T-helper 1 cell treated with Interleukin-12 subunit alpha and Interleukin-12 subunit beta and Interleukin-4 antibody, amounts not matched to agents 30 μg/mL and 1 μg/mL, for 36 hours (primary cell): ENCODE results near the gene KPNB1.

Source experiments
- H3K27ac Mint-ChIP-seq: one replicate; pipeline ENCODE4 v1.8.0; 2021; ENCODE audit warnings: mild to moderate bottlenecking, mixed read lengths
- H3K27me3 Mint-ChIP-seq: one replicate; pipeline ENCODE4 v1.8.0; 2021; ENCODE audit warnings: low read depth, mixed read lengths
- H3K36me3 Mint-ChIP-seq: one replicate; pipeline ENCODE4 v1.8.0; 2021; ENCODE audit warnings: low read depth, mixed read lengths
- H3K4me1 Mint-ChIP-seq: one replicate; pipeline ENCODE4 v1.8.0; 2021; ENCODE audit warnings: low read depth, mixed read lengths
- H3K4me3 Mint-ChIP-seq: one replicate; pipeline ENCODE4 v1.8.0; 2021; ENCODE audit warnings: mild to moderate bottlenecking, moderate library complexity, mixed read lengths
- H3K9me3 Mint-ChIP-seq: one replicate; pipeline ENCODE4 v1.8.0; 2021; ENCODE audit warnings: mixed read lengths

Gene KPNB1

DNA sequence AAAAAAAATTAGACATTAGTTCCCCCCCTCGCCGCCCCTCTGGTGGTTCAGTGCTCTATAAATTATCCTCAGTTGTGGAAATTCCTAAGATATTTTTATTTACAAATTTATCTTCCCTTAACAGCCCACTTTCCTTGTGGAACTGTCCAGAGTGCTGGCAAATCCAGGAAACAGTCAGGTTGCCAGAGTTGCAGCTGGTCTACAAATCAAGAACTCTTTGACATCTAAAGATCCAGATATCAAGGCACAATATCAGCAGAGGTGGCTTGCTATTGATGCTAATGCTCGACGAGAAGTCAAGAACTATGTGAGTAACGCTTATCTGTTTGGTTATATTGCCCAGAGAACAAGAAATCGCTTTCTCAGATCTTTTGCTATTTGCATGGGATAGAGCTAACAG, 2.9 kb downstream of the KPNB1 start:
- Mint-ChIP-seq H3K9me3 (no peaks in the 10 kb centered on the region), H3K36me3 (peaks cover 58% of the 10 kb centered on the region), H3K4me1 (peaks cover 57% of the 10 kb centered on the region), H3K27ac (peak overlapping the region; percentile 57), H3K27me3 (no peaks in the 10 kb centered on the region), H3K4me3 (peak overlapping the region; percentile 91)

- H3K9me3 Mint-ChIP-seq: no peaks in the 10 kb centered on the region
- peak overlapping the region; percentile 63 for H3K4me3 Mint-ChIP-seq
- peaks cover 62% of the 10 kb centered on the region for H3K4me1 Mint-ChIP-seq
- no peaks in the 10 kb centered on the region for H3K27me3 Mint-ChIP-seq
- H3K36me3 Mint-ChIP-seq: peaks cover 64% of the 10 kb centered on the region
- peak overlapping the region; percentile 55 for H3K27ac Mint-ChIP-seq
Measured at GRCh38 chr17:47653442-47653841, 3.7 kb downstream of the KPNB1 start.

DNA sequence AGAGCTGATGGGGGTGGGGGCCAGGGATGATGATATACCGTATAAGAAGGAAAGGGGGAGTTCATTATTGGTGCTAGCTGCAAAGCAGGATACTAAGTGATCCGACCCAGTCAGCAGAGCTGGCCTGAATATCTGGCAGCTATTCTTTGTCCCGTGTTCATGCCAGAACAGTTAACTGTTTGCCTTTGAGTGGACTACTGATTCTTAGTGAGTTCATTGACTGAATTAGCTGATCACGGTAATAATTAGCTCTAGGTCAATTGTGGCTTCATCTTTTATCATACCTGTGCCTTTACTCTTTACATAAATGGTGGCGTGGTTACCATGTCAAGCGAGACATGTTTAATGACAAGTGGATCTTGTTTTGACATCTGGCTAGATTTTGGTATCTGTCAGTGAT, 5.3 kb downstream of the KPNB1 start:
- H3K4me3 Mint-ChIP-seq: no peak overlapping the region

GRCh38 chr17:47660064-47660492, 10.4 kb downstream of the KPNB1 start:
- Mint-ChIP-seq H3K4me3 (peak overlapping the region; percentile 86), H3K4me1 (peaks cover 45% of the 10 kb centered on the region), H3K9me3 (no peaks in the 10 kb centered on the region), H3K36me3 (peaks cover 61% of the 10 kb centered on the region), H3K27me3 (no peaks in the 10 kb centered on the region), H3K27ac (peak overlapping the region; percentile 96)

More for the DNA sequence above, 5.3 kb downstream of the KPNB1 start:
- Mint-ChIP-seq H3K9me3 (no peaks in the 10 kb centered on the region), H3K36me3 (peaks cover 72% of the 10 kb centered on the region), H3K27ac (no peak overlapping the region), H3K4me1 (peaks cover 63% of the 10 kb centered on the region), H3K27me3 (no peaks in the 10 kb centered on the region)

DNA sequence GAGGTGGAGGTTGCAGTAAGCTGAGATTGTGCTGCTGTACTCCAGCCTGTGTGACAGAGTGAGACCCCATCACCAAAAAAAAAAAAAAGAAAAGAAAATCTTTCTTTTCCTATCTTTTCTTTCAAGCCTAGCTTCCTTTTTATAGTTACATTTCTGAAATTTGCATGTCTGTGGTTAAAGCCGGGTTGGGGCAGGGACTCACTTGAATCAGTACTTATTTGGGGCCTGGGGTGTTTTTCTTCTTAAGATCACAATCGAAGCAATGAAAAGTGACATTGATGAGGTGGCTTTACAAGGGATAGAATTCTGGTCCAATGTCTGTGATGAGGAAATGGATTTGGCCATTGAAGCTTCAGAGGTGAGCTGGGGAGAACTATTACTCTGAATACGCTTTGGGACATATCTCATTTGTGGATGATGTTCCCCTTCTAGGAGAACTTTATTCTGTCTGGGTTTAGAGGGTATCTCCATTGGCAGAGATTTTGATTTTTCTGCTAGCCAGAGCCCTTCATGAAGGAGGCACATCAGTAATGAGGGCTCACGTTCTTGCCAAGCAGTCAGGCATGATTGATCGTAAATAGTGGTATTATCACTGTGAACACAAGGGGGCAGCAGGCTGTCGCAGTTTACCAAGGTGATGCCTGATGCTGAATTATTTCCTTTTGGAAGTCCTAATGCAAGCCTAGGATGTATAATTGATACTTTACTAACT, 14.3 kb downstream of the KPNB1 start:
- H3K9me3 Mint-ChIP-seq: no peaks in the 10 kb centered on the region
- H3K36me3 Mint-ChIP-seq: peaks cover 51% of the 10 kb centered on the region
- H3K4me1 Mint-ChIP-seq: peaks cover 21% of the 10 kb centered on the region
- no peak overlapping the region for H3K4me3 Mint-ChIP-seq
- peak overlapping the region; percentile 78 for H3K27ac Mint-ChIP-seq
- no peaks in the 10 kb centered on the region for H3K27me3 Mint-ChIP-seq

DNA sequence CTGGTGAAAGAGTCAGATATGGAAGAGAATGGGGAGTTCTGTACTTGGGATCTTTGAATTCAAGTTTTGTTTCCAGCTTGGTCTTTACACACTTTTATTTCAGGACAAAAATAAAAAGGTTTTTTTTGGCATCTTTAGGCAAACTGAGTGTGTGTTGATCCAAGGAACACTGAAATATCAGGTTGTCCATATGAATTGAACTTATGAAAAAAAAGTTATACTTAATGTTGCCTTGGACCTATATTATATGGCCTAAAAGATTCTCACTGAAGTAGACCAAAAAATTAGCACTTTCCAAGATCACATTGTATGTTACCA, 14.9 kb downstream of the KPNB1 start:
- H3K27ac Mint-ChIP-seq: peak overlapping the region; percentile 78
- no peak overlapping the region for H3K4me3 Mint-ChIP-seq
- H3K36me3 Mint-ChIP-seq: peaks cover 53% of the 10 kb centered on the region

DNA sequence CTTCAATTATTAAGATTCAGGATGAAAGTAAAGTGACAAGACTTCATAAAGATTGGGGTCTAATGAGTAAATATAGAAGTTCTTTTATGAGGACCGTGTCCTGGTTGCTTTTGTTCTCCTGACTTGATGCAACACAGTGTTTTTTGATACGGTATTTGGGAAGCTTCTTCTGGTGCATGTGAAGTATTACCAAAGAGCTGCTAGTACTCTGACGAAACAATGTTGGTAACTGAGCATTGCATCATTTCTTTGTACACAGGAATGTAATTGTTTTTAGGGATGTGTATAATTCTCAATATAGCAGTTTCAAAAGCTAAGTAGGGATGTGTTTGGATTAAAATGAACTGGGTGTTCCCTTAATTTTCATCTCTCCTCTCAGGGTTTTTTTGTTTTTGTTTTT, 15.9 kb downstream of the KPNB1 start:
- Mint-ChIP-seq H3K4me1 (peaks cover 23% of the 10 kb centered on the region), H3K36me3 (peaks cover 60% of the 10 kb centered on the region), H3K9me3 (no peaks in the 10 kb centered on the region), H3K27ac (no peak overlapping the region), H3K4me3 (no peak overlapping the region), H3K27me3 (no peaks in the 10 kb centered on the region)

More for the DNA sequence above, 14.9 kb downstream of the KPNB1 start:
- Mint-ChIP-seq H3K4me1 (peaks cover 23% of the 10 kb centered on the region), H3K27me3 (no peaks in the 10 kb centered on the region), H3K9me3 (no peaks in the 10 kb centered on the region)

DNA sequence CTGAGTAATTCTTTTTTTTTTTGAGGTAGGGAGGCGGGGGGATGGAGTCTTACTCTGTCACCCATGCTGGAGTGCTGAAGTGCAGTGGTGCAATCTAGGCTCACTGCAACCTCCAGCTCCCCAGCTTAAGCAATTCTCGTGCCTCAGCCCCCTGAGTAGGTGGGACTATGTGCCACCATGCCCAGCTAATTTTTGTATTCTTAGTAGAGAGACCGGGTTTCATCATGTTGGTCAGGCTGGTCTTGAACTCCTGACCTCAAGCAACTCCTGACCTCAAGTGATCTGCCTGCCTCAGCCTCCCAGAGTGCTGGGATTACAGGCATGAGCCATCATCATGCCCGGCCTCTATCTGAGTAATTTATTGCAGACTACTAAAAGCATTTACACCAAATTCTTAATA, 19.4 kb downstream of the KPNB1 start:
- Mint-ChIP-seq H3K4me3 (no peak overlapping the region), H3K27me3 (no peaks in the 10 kb centered on the region), H3K36me3 (peaks cover 61% of the 10 kb centered on the region), H3K4me1 (peaks cover 29% of the 10 kb centered on the region), H3K9me3 (no peaks in the 10 kb centered on the region), H3K27ac (no peak overlapping the region)

DNA sequence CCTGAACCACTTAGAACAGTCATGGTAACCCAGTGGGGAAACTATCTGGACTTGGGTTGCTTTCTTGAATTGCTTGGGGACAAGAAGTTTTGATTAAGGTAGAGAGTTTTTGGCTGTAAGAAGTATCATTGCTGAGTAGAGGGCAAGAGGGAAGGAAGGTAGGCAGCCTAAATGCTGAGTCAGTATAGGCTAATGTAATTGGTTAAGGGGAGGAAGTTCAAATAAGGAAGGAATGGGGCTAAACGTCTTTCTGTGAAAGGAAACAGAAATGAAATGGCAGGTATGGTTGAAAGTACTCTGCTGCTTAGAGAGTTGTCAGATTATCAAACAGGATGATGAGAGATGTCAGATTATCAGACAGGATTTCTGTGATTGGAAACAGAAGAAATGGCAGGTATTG, 20.3 kb downstream of the KPNB1 start:
- Mint-ChIP-seq H3K27me3 (no peaks in the 10 kb centered on the region), H3K27ac (peak overlapping the region; percentile 65), H3K9me3 (no peaks in the 10 kb centered on the region), H3K4me3 (no peak overlapping the region), H3K36me3 (peaks cover 67% of the 10 kb centered on the region), H3K4me1 (peaks cover 29% of the 10 kb centered on the region)

DNA sequence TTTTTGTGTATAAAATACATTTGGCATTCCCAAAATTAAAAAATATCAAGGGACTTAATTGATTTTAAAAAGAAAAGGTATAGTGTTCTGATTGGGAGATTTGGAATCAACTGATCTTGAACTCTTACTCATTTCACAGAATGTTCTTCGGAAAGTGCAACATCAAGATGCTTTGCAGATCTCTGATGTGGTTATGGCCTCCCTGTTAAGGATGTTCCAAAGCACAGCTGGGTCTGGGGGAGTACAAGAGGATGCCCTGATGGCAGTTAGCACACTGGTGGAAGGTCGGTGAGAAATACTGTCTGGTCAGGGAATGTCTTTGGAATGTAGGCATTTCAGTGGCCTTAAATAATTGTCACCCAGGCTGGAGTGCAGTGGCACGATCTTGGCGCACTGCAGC, 24.8 kb downstream of the KPNB1 start:
- peaks cover 69% of the 10 kb centered on the region for H3K36me3 Mint-ChIP-seq
- H3K4me1 Mint-ChIP-seq: peaks cover 31% of the 10 kb centered on the region
- H3K4me3 Mint-ChIP-seq: no peak overlapping the region
- no peak overlapping the region for H3K27ac Mint-ChIP-seq
- no peaks in the 10 kb centered on the region for H3K27me3 Mint-ChIP-seq
- H3K9me3 Mint-ChIP-seq: no peaks in the 10 kb centered on the region

- H3K27ac Mint-ChIP-seq: no peak overlapping the region
- peaks cover 67% of the 10 kb centered on the region for H3K36me3 Mint-ChIP-seq
- no peaks in the 10 kb centered on the region for H3K27me3 Mint-ChIP-seq
- H3K4me1 Mint-ChIP-seq: peaks cover 24% of the 10 kb centered on the region
- no peaks in the 10 kb centered on the region for H3K9me3 Mint-ChIP-seq
- no peak overlapping the region for H3K4me3 Mint-ChIP-seq
Measured at GRCh38 chr17:47675380-47676198, 25.9 kb downstream of the KPNB1 start.

- Mint-ChIP-seq H3K27me3 (no peaks in the 10 kb centered on the region), H3K27ac (no peak overlapping the region), H3K9me3 (no peaks in the 10 kb centered on the region), H3K36me3 (peaks cover 68% of the 10 kb centered on the region), H3K4me3 (no peak overlapping the region), H3K4me1 (peaks cover 26% of the 10 kb centered on the region)
Measured at GRCh38 chr17:47676199-47676472, 26.4 kb downstream of the KPNB1 start.

DNA sequence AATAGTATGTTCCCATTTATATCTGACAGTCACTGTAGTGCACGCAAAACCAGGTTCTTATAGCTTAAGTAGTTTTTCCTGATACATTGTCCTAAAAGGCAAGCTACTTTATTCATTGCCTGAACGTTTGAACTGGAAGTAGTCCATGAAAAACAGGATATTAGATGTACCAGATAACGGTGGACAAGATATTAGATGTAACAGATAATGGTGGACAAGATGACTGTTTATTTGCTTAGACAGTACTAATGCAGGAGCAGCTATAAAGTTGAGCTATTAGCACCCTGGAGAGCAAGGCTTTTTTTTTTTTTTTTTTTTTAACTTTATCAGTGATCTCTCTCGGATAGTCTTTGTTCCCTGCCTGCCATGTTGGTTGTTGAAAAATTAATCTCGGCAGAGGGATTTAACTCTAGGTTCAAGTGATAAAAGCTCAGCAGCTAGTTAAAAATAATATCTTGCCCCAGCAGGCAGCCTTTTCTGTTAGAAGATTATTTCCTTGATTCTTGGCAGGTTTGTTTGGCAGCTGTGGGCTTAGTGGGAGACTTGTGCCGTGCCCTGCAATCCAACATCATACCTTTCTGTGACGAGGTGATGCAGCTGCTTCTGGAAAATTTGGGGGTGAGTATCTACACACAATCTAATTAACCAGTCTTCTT, 26.9 kb downstream of the KPNB1 start:
- Mint-ChIP-seq H3K4me3 (no peak overlapping the region), H3K9me3 (no peaks in the 10 kb centered on the region), H3K27ac (no peak overlapping the region)

GRCh38 chr17:47678196-47678595, 28.5 kb downstream of the KPNB1 start:
- H3K4me1 Mint-ChIP-seq: peaks cover 30% of the 10 kb centered on the region
- peaks cover 75% of the 10 kb centered on the region for H3K36me3 Mint-ChIP-seq
- H3K27me3 Mint-ChIP-seq: no peaks in the 10 kb centered on the region
- H3K4me3 Mint-ChIP-seq: no peak overlapping the region
- H3K27ac Mint-ChIP-seq: no peak overlapping the region
- H3K9me3 Mint-ChIP-seq: no peaks in the 10 kb centered on the region

More for the DNA sequence above, 26.9 kb downstream of the KPNB1 start:
- H3K4me1 Mint-ChIP-seq: peaks cover 26% of the 10 kb centered on the region
- H3K27me3 Mint-ChIP-seq: no peaks in the 10 kb centered on the region
- peaks cover 68% of the 10 kb centered on the region for H3K36me3 Mint-ChIP-seq

GRCh38 chr17:47682138-47682537, 32.4 kb downstream of the KPNB1 start:
- H3K27ac Mint-ChIP-seq: no peak overlapping the region
- no peaks in the 10 kb centered on the region for H3K9me3 Mint-ChIP-seq
- H3K27me3 Mint-ChIP-seq: no peaks in the 10 kb centered on the region
- no peak overlapping the region for H3K4me3 Mint-ChIP-seq
- peaks cover 68% of the 10 kb centered on the region for H3K36me3 Mint-ChIP-seq
- H3K4me1 Mint-ChIP-seq: peaks cover 12% of the 10 kb centered on the region
